Measurements from ENCODE around the gene WDFY4. TPM values are rescaled to one million over a fixed set of nuclear protein-coding genes. Genes with fewer than 3 reads are reported as not detected.
A peak's percentile ranks its signal among the peaks of the same experiment; 100 is the strongest.

WDFY4 gene
- total and polyA plus RNA-seq, 9 of the 15 experiments (the other 6 are each of a cell fraction or from before 2014, with no cell fraction given), result 0.01 to 0.02 (median 0.01) TPM; not detected in 6

DNA sequence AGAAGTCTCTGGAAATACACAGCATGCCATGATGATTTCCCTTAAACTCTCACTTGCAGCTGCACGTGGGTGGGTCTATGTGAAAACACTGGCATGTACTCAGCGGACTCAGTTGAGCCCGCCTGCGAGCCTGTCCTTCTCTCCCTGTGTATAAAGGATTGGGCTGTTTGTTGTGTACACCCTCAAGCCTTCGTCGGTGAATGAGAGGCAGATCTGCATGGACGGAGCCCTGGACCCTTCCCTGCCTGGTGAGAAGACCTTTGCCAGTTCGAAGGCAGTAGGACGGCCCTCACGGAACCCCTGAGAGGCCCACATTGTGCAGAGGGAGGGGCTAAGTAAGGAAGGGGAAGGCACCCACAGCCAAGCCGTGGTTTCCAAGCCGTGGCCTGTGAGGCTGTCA is 121.2 kb downstream of the WDFY4 start (continued):
- TF ChIP-seq, protein P1, sequence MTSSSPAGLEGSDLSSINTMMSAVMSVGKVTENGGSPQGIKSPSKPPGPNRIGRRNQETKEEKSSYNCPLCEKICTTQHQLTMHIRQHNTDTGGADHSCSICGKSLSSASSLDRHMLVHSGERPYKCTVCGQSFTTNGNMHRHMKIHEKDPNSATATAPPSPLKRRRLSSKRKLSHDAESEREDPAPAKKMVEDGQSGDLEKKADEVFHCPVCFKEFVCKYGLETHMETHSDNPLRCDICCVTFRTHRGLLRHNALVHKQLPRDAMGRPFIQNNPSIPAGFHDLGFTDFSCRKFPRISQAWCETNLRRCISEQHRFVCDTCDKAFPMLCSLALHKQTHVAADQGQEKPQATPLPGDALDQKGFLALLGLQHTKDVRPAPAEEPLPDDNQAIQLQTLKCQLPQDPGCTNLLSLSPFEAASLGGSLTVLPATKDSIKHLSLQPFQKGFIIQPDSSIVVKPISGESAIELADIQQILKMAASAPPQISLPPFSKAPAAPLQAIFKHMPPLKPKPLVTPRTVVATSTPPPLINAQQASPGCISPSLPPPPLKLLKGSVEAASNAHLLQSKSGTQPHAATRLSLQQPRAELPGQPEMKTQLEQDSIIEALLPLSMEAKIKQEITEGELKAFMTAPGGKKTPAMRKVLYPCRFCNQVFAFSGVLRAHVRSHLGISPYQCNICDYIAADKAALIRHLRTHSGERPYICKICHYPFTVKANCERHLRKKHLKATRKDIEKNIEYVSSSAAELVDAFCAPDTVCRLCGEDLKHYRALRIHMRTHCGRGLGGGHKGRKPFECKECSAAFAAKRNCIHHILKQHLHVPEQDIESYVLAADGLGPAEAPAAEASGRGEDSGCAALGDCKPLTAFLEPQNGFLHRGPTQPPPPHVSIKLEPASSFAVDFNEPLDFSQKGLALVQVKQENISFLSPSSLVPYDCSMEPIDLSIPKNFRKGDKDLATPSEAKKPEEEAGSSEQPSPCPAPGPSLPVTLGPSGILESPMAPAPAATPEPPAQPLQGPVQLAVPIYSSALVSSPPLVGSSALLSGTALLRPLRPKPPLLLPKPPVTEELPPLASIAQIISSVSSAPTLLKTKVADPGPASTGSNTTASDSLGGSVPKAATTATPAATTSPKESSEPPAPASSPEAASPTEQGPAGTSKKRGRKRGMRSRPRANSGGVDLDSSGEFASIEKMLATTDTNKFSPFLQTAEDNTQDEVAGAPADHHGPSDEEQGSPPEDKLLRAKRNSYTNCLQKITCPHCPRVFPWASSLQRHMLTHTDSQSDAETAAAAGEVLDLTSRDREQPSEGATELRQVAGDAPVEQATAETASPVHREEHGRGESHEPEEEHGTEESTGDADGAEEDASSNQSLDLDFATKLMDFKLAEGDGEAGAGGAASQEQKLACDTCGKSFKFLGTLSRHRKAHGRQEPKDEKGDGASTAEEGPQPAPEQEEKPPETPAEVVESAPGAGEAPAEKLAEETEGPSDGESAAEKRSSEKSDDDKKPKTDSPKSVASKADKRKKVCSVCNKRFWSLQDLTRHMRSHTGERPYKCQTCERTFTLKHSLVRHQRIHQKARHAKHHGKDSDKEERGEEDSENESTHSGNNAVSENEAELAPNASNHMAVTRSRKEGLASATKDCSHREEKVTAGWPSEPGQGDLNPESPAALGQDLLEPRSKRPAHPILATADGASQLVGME (CRISPR knock-in tag; IDR thresholded peaks at IDR 0.05), result 0 out of 2 replicates have a peak, but pooled peaks have one; percentile 18
- TF ChIP-seq ZNF766 (CRISPR knock-in tag; conservative IDR thresholded peaks at IDR 0.05) (peak; percentile 54; the same call in 1 of the 2 replicates), DDX20 (tag; IDR thresholded peaks at IDR 0.05; ENCODE audit: low read depth) (no peak)

DNA sequence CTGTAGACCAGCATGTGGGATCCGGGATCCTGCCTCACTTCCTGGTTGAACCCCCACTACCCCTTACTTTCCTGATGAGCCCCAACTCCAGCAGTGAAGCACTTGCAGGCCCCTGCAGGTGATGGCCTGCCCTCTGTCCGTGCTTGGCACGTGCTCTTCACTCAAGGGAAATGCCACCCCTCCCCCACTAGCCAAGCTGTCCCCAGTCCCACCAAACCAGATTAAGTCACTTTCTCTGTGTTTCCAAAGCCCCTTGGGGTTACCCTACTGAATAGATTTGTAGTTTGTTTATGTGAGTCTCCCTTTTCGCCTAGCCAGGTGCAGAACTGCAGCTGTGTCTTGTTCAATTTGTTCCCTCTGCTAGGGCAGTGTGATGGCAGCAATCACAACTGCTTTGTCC is 121.7 kb downstream of the WDFY4 start:
- Histone ChIP-seq H4K20me1 (replicated peaks; ENCODE audit: control insufficient read depth, insufficient read depth, low read length) (no peaks in the 10 kb centered on the region), H3K27me3 (ENCODE audit: control insufficient read depth in 2 of 2, insufficient read depth in 2 of 2, low read length in 2 of 2) (peaks cover 0 to 14% of the 10 kb centered on the region in 2 experiments; a peak in 4 of 5 replicates), H3K4me3 (no peak overlapping the region), H3K4me1 (replicated peaks in 1 of 2; ENCODE audit: control insufficient read depth in 2 of 2, insufficient read depth in 2 of 2, low read length in 2 of 2) (no peaks in the 10 kb centered on the region; a peak in 1 of 5 replicates), H2AFZ (ENCODE audit: low read depth, low read length) (no peak overlapping the region), H3K27ac (ENCODE audit: extremely low read depth, low read depth, low read length) (no peak overlapping the region), H3K36me3 (ENCODE audit: control insufficient read depth, insufficient read depth, low read length) (no peaks in the 10 kb centered on the region), H3K79me2 (ENCODE audit: control insufficient read depth, insufficient read depth, low read length) (no peaks in the 10 kb centered on the region), H3K9ac (ENCODE audit: insufficient read depth in 1 of 2, low read depth in 2 of 2, low read length in 2 of 2) (no peak overlapping the region), H3K9me3 (replicated peaks; ENCODE audit: control insufficient read depth, insufficient read depth, low read depth, low read length) (no peaks in the 10 kb centered on the region), H3K9me1 (ENCODE audit: control insufficient read depth, insufficient read depth, low read length) (no peaks in the 10 kb centered on the region), H3K4me2 (ENCODE audit: insufficient read depth, low read length) (no peak overlapping the region)
- WGBS (ENCODE audit: insufficient coverage, low coverage, missing lambda C conversion rate), result 0% methylated on average over 4 of the region's 4 CpGs
- DNase-seq (ENCODE audit: extremely low read depth in 1 of 4, low spot score in 3 of 4) (no peak), ATAC-seq (no peak), FAIRE-seq (no peak)
- BruUV-seq (replicated peaks), result no TSS peak
- intact Hi-C loops (cut with micrococcal nuclease), result no loop called here
- in situ Hi-C loops (cut with MboI), result no loop called here
- POLR2A ChIA-PET, result interaction anchor here (0.7 kb wide), 1 partner anchor 572 kb away, joined by 3 read pairs; no protein-coding TSS in a partner anchor
- CTCF ChIA-PET (ENCODE audit: low intra/inter-chr PET ratio), result no interaction called here
